ENCODE measurements around the gene ADAM12. TPM values are rescaled to one million over a fixed set of nuclear protein-coding genes. Genes with fewer than 3 reads are reported as not detected.

The ADAM12 gene
- total RNA-seq, 2 donors from 2014 or later = 0.71 to 1.2 TPM

DNA sequence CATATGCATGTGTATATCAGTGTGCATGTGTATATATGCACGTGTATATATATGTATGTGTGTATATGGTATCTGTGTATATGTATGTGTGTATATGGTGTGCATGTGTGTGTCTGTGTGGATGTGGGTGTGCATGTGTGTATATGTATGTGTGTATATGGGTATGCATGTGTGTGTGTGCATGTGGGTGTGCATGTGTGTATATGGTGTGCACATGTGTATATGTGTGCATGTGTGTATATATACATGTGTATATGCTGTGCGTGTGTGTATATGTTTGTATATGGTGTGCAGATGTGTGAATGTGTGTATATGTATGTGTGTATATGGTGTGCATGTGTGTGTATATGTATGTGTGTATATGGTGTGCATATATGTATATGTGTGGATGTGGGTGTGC, 245.2 kb downstream of the ADAM12 start:
- Histone ChIP-seq H3K4me1 (peaks cover 0 to 3% of the 10 kb centered on the region in 2 donors), H3K36me3 (no peaks in the 10 kb centered on the region), H3K27me3 (no peaks in the 10 kb centered on the region), H3K27ac (no peak overlapping the region), H3K4me3 (no peak overlapping the region), H3K9me3 (no peaks in the 10 kb centered on the region)
- DNase-seq (ENCODE audit: low spot score) = no peak
- TF ChIP-seq, protein P1, sequence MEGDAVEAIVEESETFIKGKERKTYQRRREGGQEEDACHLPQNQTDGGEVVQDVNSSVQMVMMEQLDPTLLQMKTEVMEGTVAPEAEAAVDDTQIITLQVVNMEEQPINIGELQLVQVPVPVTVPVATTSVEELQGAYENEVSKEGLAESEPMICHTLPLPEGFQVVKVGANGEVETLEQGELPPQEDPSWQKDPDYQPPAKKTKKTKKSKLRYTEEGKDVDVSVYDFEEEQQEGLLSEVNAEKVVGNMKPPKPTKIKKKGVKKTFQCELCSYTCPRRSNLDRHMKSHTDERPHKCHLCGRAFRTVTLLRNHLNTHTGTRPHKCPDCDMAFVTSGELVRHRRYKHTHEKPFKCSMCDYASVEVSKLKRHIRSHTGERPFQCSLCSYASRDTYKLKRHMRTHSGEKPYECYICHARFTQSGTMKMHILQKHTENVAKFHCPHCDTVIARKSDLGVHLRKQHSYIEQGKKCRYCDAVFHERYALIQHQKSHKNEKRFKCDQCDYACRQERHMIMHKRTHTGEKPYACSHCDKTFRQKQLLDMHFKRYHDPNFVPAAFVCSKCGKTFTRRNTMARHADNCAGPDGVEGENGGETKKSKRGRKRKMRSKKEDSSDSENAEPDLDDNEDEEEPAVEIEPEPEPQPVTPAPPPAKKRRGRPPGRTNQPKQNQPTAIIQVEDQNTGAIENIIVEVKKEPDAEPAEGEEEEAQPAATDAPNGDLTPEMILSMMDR (IDR thresholded peaks at IDR 0.05) = no peak

DNA sequence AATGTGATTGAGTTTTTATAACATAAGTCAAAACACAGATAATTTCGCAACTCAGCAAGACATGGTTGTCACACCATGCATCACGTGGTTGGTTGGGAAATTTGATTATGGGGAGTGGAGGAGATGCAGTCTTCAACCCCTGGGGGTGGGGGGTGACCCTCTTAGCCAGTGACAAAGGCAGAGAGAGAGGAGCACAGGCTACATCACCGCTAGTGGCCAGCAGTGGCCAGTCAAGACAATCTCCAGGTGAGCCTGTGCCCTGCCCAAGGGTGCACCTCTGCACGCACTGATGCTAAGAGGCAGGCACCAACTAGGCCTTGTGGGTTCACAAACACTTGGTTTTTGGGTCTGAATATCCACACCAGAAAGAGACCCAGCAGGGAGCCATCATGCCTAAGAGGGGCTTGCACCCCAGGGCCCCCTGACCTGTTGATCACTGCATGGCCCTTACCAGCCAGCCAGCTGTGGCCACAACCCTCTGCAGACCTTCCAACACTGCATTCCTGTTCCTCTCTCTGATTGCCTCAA, 247.5 kb downstream of the ADAM12 start:
- H3K4me1 ChIP-seq = no peaks in the 10 kb centered on the region
- no peak overlapping the region for H3K27ac ChIP-seq
- no peaks in the 10 kb centered on the region for H3K27me3 ChIP-seq
- TF ChIP-seq, protein P1 (IDR thresholded peaks at IDR 0.05) = no peak
- no peak for DNase-seq (ENCODE audit: low spot score)
- H3K4me3 ChIP-seq = no peak overlapping the region
- H3K9me3 ChIP-seq = no peaks in the 10 kb centered on the region
- no peaks in the 10 kb centered on the region for H3K36me3 ChIP-seq

- TF ChIP-seq, protein P1 (IDR thresholded peaks at IDR 0.05) = no peak
- no peaks in the 10 kb centered on the region for H3K27me3 ChIP-seq
- no peak for DNase-seq (ENCODE audit: low spot score)
Observed at GRCh38 chr10:126137562-126138221, 250.6 kb downstream of the ADAM12 start.

DNA sequence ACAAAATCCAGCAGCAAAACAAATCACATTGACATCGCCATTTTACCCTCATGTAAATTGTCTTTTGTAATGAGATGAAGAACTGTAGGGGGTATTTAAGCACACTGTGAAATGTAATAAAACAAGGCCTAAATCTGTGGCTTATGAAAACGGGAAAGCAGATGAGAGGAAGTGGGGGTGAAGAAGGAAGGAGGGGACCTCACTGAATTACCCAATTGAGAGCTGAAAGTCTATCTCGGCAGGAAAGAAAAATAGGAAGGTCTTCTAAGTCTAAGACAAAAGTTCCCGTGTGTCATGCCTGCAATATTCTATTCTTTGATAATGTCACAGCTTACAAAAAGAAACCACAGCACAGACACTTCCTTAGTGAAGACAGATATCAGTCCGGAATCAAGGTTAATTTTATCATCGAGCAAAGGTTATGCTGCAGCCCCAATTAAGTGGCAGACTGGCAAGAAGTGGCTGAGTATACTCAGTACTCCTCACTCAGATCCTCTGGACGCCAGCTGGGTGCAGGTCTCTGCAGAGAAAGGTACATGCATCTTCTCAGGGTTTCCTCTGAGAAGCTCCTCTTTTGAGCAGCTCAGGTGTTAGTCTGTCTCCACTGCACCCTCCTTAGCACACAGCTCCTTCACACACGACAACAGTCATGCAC, 252.2 kb downstream of the ADAM12 start:
- Histone ChIP-seq H3K9me3 (no peaks in the 10 kb centered on the region), H3K36me3 (no peaks in the 10 kb centered on the region), H3K27ac (no peak overlapping the region), H3K27me3 (no peaks in the 10 kb centered on the region), H3K4me1 (no peaks in the 10 kb centered on the region), H3K4me3 (no peak overlapping the region)
- no peak for DNase-seq (ENCODE audit: low spot score)
- TF ChIP-seq, protein P1 (IDR thresholded peaks at IDR 0.05) = no peak

More at GRCh38 chr10:126137562-126138221, 250.6 kb downstream of the ADAM12 start:
- H3K4me3 ChIP-seq = no peak overlapping the region
- no peaks in the 10 kb centered on the region for H3K36me3 ChIP-seq
- no peaks in the 10 kb centered on the region for H3K9me3 ChIP-seq
- no peak overlapping the region for H3K27ac ChIP-seq
- no peaks in the 10 kb centered on the region for H3K4me1 ChIP-seq

DNA sequence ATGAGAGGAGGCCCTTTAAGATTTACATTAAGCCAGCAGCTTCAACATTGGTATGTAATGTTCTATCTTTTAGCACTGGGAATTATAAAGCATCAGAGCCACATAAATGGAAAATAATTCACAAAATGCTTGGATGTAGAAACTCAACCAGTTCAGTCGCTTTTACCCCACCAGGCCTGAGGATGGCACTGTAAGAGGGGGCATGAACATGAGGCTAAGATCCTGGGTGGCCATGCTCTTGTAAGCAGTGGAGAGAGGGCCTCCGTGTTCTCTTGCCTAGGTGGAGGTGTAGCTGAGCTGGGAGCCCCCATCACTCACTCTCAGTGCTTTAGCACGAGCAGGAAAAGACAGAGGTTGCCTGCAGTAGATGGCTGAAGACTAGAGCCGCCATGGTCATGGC, 253.1 kb downstream of the ADAM12 start:
- Histone ChIP-seq H3K27ac (no peak overlapping the region), H3K36me3 (no peaks in the 10 kb centered on the region), H3K9me3 (no peaks in the 10 kb centered on the region), H3K27me3 (no peaks in the 10 kb centered on the region), H3K4me3 (no peak overlapping the region), H3K4me1 (no peaks in the 10 kb centered on the region)
- TF ChIP-seq, protein P1 (IDR thresholded peaks at IDR 0.05) = no peak
- no peak for DNase-seq (ENCODE audit: low spot score)
